Hepatocyte (in vitro differentiated cells): ENCODE data around the gene UBQLN4. TPM values are rescaled to one million over a fixed set of nuclear protein-coding genes. Genes with fewer than 3 reads are reported as not detected.

Experiments
- DNase-seq: peaks from one replicate; pipeline ENCODE4 v3.0.0-alpha.2; 2016; ENCODE audit warnings: low spot score
- H2AFZ ChIP-seq: fragments of 200-600 bp; sonication (generic); 2 replicates; pipeline ENCODE4 v1.6.0; 2016; ENCODE audit warnings: antibody characterized with exemption, mild to moderate bottlenecking
- H3K27ac ChIP-seq: fragments of 200-600 bp; sonication (generic); 2 replicates; pipeline ENCODE4 v1.5.1; 2016; ENCODE audit warnings: mild to moderate bottlenecking
- H3K27me3 ChIP-seq: fragments of 200-600 bp; sonication (generic); 2 replicates; pipeline ENCODE4 v1.6.1; 2016
- H3K36me3 ChIP-seq: fragments of 200-600 bp; sonication (generic); replicated peaks from 2 replicates; pipeline ENCODE4 v1.5.1; 2016; ENCODE audit warnings: low read depth; ENCODE audit not compliant: insufficient read depth
- H3K4me1 ChIP-seq: fragments of 200-600 bp; sonication (generic); 2 replicates; pipeline ENCODE4 v1.5.1; 2016; ENCODE audit warnings: mild to moderate bottlenecking, moderate library complexity; ENCODE audit not compliant: insufficient read depth
- H3K4me2 ChIP-seq: fragments of 200-600 bp; sonication (generic); 2 replicates; pipeline ENCODE4 v1.6.0; 2016
- H3K4me3 ChIP-seq: fragments of 200-600 bp; sonication (generic); 2 replicates; pipeline ENCODE4 v1.5.1; 2016; ENCODE audit warnings: mild to moderate bottlenecking
- H3K79me2 ChIP-seq: fragments of 200-600 bp; sonication (generic); 2 replicates; pipeline ENCODE4 v1.6.0; 2017; ENCODE audit warnings: mild to moderate bottlenecking
- H3K9me2 ChIP-seq: fragments of 200-600 bp; sonication (generic); replicated peaks from 2 replicates; pipeline ENCODE4 v1.6.0; 2017; ENCODE audit warnings: mild to moderate bottlenecking; ENCODE audit not compliant: insufficient read depth
- H3K9me3 ChIP-seq: fragments of 200-600 bp; sonication (generic); 2 replicates; pipeline ENCODE4 v1.5.1; 2016; ENCODE audit warnings: low read depth, mild to moderate bottlenecking
- H4K20me1 ChIP-seq: fragments of 200-600 bp; sonication (generic); 2 replicates; pipeline ENCODE4 v1.6.0; 2016; ENCODE audit warnings: mild to moderate bottlenecking; ENCODE audit not compliant: insufficient read depth, poor library complexity, severe bottlenecking
- CTCF ChIP-seq: fragments of 200-600 bp; sonication (generic); IDR thresholded peaks from 2 replicates; pipeline ENCODE4 v1.5.1; 2016; ENCODE audit warnings: antibody characterized with exemption, mild to moderate bottlenecking; ENCODE audit not compliant: poor library complexity
- EZH2 ChIP-seq: fragments of 200-600 bp; sonication (generic); IDR thresholded peaks from 2 replicates; pipeline ENCODE4 v1.6.1; 2016; ENCODE audit warnings: antibody characterized with exemption, mild to moderate bottlenecking, borderline replicate concordance
- EZH2phosphoT487 ChIP-seq: fragments of 200-600 bp; sonication (generic); IDR thresholded peaks from one replicate; pipeline ENCODE4 v1.6.1; 2018; ENCODE audit warnings: antibody characterized with exemption, mild to moderate bottlenecking, low read depth, moderate library complexity; ENCODE audit not compliant: unreplicated experiment, severe bottlenecking
- WGBS: methylation state at CpG from one replicate; pipeline ENCODE4 v1.1.6; 2016; ENCODE audit warnings: low lambda C conversion rate; ENCODE audit errors: missing lambda C conversion rate; 5-methylcytosine and 5-hydroxymethylcytosine counted together
- polyA plus RNA-seq: library from polyadenylated mRNA; unstranded; fragments of >200 nt; fragmentation: Nextera tagmentation; extraction: Ambion mirVana; gene quantifications from 2 replicates; pipeline ENCODE4 v1.2.1, GENCODE V29; 2016
- total RNA-seq: library from RNA; depleted of rRNA; stranded (reverse); fragments of >200 nt; gene quantifications from 2 replicates; pipeline ENCODE4 v1.2.3, GENCODE V29; 2014

The UBQLN4 gene
- total and polyA plus RNA-seq, 2 experiments from 2014 or later, result 29.5 to 35.3 TPM

- H3K4me1 ChIP-seq, result no peaks in the 10 kb centered on the region
- DNase-seq, result no peak
- WGBS, result 88% methylated on average over 4 of the region's 4 CpGs
- no peak for TF ChIP-seq CTCF
- TF ChIP-seq EZH2, result no peak
- no peak for TF ChIP-seq EZH2phosphoT487
- H3K4me3 ChIP-seq, result no peak overlapping the region
- H2AFZ ChIP-seq, result no peak overlapping the region
- H3K4me2 ChIP-seq, result no peak overlapping the region
- no peaks in the 10 kb centered on the region for H3K27me3 ChIP-seq
- H3K9me3 ChIP-seq, result no peaks in the 10 kb centered on the region
- H3K27ac ChIP-seq, result no peak overlapping the region
- H3K36me3 ChIP-seq, result no peaks in the 10 kb centered on the region
- H3K79me2 ChIP-seq, result peaks cover 23% of the 10 kb centered on the region
- H4K20me1 ChIP-seq, result peaks cover 4% of the 10 kb centered on the region
- H3K9me2 ChIP-seq, result no peaks in the 10 kb centered on the region
Measured at GRCh38 chr1:156050376-156050775, 3.2 kb downstream of the UBQLN4 start.

- Histone ChIP-seq H4K20me1 (peaks cover 4% of the 10 kb centered on the region), H3K9me2 (no peaks in the 10 kb centered on the region), H3K9me3 (no peaks in the 10 kb centered on the region), H2AFZ (no peak overlapping the region), H3K79me2 (peaks cover 19% of the 10 kb centered on the region), H3K4me2 (no peak overlapping the region), H3K27ac (no peak overlapping the region), H3K4me1 (no peaks in the 10 kb centered on the region), H3K36me3 (no peaks in the 10 kb centered on the region), H3K4me3 (no peak overlapping the region), H3K27me3 (no peaks in the 10 kb centered on the region)
- 93% methylated on average over 3 of the region's 3 CpGs for WGBS
- DNase-seq, result no peak
- TF ChIP-seq CTCF (no peak), EZH2 (no peak), EZH2phosphoT487 (no peak)
Measured at GRCh38 chr1:156048663-156049258, 4.8 kb downstream of the UBQLN4 start.

GRCh38 chr1:156045076-156045475 is 8.5 kb downstream of the UBQLN4 start:
- Histone ChIP-seq H3K4me1 (no peaks in the 10 kb centered on the region), H3K36me3 (no peaks in the 10 kb centered on the region), H2AFZ (no peak overlapping the region), H3K27me3 (no peaks in the 10 kb centered on the region), H3K79me2 (peaks cover 2% of the 10 kb centered on the region), H3K9me2 (no peaks in the 10 kb centered on the region), H3K9me3 (no peaks in the 10 kb centered on the region), H4K20me1 (no peaks in the 10 kb centered on the region), H3K27ac (no peak overlapping the region), H3K4me3 (no peak overlapping the region), H3K4me2 (no peak overlapping the region)
- 91% methylated on average over 4 of the region's 4 CpGs for WGBS
- TF ChIP-seq EZH2phosphoT487 (no peak), EZH2 (no peak), CTCF (no peak)
- no peak for DNase-seq
